Keratinocyte (primary cell): ENCODE measurements around the gene SMCR8.

Experiments
- EZH2 ChIP-seq: IDR thresholded peaks from one replicate; pipeline ENCODE4 v1.6.1; 2012; ENCODE audit warnings: inconsistent platforms, mild to moderate bottlenecking, low read length, moderate library complexity
- TF ChIP-seq, protein P1 (sequence below), 3 experiments: IDR thresholded peaks in 1 of 3; conservative IDR thresholded peaks in 1 of 3; optimal IDR thresholded peaks in 1 of 3; 2 replicates in 2 of 3; 3 replicates in 1 of 3; pipeline versions ENCODE3 to v1.5.1; 2011; ENCODE audit warnings: low read length in 3 of 3, mild to moderate bottlenecking in 3 of 3, moderate library complexity in 2 of 3, control low read depth in 1 of 3, inconsistent platforms in 1 of 3; ENCODE audit not compliant: insufficient read depth in 2 of 3; ENCODE audit errors: extremely low read depth in 1 of 3

DNA sequence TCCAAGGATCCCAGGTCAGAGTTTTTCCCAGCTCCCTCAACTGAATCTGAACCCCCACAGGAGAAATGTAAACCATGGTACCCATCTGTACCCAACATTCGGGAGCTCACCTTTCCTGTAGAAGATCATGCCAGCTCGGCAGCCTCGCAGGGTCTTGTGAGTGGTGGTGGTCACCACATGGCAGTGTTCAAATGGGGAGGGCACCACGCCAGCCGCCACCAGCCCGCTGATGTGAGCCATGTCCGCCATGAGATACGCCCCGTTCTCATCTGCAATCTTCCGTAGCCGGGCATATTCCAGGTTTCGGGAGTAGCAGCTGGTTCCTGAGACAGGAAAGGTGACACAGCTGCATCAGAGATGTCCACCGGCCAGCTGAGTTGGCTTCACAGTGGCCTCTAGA, 24.8 kb downstream of the SMCR8 start:
- no peak for TF ChIP-seq EZH2
- TF ChIP-seq, protein P1, sequence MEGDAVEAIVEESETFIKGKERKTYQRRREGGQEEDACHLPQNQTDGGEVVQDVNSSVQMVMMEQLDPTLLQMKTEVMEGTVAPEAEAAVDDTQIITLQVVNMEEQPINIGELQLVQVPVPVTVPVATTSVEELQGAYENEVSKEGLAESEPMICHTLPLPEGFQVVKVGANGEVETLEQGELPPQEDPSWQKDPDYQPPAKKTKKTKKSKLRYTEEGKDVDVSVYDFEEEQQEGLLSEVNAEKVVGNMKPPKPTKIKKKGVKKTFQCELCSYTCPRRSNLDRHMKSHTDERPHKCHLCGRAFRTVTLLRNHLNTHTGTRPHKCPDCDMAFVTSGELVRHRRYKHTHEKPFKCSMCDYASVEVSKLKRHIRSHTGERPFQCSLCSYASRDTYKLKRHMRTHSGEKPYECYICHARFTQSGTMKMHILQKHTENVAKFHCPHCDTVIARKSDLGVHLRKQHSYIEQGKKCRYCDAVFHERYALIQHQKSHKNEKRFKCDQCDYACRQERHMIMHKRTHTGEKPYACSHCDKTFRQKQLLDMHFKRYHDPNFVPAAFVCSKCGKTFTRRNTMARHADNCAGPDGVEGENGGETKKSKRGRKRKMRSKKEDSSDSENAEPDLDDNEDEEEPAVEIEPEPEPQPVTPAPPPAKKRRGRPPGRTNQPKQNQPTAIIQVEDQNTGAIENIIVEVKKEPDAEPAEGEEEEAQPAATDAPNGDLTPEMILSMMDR (optimal IDR thresholded peaks at IDR 0.05 in 1 of 3, IDR thresholded peaks at IDR 0.05 in 1 of 3, conservative IDR thresholded peaks at IDR 0.05 in 1 of 3; ENCODE audit: extremely low read depth in 1 of 3, insufficient read depth in 2 of 3, low read length in 3 of 3) = no peak
